Measurements from ENCODE around the gene RNF123.

Gene RNF123

DNA sequence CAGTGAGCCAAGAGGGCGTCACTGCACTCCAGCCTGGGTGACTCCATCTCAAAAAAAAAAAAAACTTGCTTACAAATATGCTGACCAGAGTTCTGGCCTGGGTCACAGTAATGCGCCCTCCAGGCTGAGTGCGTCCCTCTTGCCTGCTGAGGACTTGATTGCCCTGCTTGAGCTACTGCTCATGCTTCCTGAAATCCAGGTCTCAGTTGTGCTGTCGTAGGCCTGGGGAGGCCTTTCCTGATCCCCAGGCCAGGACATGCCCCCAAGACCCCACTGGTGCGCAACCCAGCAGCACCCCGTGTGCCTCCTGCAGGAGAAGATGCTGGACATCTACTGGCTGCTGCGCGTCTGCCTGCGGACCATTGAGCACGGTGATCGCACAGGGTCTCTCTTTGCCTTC, 22.8 kb downstream of the RNF123 start:
- FAIRE-seq (no peak), DNase-seq (ENCODE audit: insufficient read length, low spot score) (no peak)
- TF ChIP-seq, protein P1, sequence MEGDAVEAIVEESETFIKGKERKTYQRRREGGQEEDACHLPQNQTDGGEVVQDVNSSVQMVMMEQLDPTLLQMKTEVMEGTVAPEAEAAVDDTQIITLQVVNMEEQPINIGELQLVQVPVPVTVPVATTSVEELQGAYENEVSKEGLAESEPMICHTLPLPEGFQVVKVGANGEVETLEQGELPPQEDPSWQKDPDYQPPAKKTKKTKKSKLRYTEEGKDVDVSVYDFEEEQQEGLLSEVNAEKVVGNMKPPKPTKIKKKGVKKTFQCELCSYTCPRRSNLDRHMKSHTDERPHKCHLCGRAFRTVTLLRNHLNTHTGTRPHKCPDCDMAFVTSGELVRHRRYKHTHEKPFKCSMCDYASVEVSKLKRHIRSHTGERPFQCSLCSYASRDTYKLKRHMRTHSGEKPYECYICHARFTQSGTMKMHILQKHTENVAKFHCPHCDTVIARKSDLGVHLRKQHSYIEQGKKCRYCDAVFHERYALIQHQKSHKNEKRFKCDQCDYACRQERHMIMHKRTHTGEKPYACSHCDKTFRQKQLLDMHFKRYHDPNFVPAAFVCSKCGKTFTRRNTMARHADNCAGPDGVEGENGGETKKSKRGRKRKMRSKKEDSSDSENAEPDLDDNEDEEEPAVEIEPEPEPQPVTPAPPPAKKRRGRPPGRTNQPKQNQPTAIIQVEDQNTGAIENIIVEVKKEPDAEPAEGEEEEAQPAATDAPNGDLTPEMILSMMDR (IDR thresholded peaks at IDR 0.05; ENCODE audit: insufficient read depth, missing control alignments) = no peak

DNA sequence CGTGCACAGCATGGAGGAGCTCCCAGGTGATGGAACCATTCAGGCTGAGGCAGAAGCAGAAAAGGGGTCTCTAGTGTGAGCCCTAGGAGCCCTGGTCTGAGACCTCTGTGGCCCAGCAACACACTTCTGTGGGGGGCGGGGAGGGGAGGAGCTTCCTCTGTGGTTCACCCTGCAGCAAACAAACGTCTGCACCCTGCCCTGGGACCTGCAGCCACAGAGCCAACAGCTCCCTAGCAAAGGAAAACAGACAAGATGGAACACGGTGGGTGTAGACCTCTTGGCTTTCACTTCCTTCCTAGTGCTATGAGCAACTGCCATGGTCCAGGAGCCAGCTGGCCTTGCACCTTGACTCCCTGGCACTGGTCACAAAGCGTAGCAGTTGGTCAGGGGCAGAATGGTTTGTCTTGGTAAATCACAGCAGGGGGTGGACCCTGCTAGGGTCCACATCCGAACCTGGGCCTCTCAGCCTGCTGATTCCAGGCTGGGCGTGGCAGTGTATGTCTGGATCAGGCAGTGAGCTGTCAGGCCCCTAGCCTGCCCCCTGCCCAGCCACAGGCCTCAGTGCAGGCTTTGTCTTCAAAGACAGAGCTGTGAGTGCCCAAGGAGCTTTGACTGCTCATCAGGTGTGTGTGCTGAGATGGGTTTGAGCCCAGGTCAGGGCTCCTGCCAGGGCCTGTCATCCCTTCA, 23.4 kb downstream of the RNF123 start:
- FAIRE-seq (no peak), DNase-seq (ENCODE audit: insufficient read length, low spot score) (no peak)
- TF ChIP-seq, protein P1 (IDR thresholded peaks at IDR 0.05; ENCODE audit: insufficient read depth, missing control alignments) = no peak

DNA sequence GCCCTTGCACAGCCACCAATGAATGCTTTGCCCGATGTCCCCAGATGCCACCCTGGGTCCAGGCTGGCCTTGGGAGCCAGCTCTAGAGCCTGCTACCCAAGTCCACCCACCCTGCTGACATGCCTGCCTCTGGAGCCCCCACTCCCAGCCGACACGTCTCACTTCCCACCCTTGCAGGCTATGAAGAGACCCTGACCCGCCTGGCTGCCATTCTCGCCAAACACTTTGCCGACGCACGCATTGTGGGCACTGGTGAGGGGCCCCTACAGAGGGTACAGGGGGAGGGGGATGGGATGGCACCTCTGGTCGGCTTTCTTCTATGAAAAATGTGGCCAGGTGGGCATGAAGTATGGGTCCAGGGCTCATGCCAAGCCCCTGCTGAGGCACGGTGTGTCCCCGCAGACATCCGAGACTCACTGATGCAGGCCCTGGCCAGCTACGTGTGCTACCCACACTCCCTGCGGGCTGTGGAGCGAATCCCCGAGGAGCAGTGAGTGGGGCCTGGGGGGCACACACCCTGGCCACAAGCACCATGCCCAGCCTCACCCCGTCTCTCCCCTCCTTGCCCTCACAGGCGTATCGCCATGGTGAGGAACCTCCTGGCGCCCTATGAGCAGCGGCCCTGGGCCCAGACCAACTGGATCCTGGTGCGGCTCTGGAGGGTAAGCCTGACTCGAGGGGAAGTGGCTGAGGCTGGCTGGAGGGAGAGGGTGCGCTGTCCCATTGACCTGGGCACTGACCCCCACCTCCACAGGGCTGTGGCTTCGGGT, 24.2 kb downstream of the RNF123 start:
- TF ChIP-seq, protein P1 (IDR thresholded peaks at IDR 0.05; ENCODE audit: insufficient read depth, missing control alignments) = no peak
- FAIRE-seq (no peak), DNase-seq (ENCODE audit: insufficient read length, low spot score) (no peak)

DNA sequence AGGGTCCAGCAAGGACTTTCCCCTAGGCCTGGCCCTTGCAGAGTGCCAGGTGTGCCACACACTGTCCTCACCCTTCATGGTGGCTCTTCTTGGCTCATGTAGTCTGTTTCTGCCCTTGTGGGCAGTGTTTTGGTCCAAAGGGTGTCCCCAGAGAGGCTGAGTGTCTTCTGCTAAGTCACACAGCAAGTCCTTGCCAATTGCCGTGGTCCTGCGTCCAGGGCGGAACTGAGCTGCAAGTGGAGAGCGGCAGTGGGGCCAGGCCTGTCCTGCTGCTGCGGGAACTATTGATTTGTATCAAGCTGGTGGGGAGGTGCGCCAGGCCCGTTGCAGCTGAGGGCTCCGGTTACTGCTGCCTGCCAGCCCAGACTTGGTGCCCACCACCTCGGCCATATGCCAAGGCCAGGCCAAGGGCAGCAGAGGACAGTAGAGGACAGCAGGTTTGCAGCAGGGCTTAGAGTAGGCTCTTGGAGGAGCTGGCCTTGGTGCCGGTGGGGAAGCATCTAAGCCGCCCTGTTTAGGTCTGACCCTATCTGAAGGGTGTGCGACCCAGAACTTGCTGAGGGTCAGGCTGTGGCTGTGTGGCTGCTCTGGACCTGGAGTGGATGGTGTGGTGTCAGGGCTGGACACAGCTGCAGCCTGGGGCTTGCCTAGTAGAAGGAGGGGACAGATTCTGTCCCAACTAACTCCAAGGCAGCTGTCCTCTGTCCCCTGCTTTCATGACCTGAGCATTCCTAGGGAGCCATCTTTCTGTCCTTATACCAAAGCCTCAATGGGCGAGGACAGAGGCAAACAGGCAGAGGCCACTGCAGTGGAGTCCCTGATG, 25.6 kb downstream of the RNF123 start:
- DNase-seq (ENCODE audit: insufficient read length, low spot score) = no peak
- TF ChIP-seq, protein P1 (IDR thresholded peaks at IDR 0.05; ENCODE audit: insufficient read depth, missing control alignments) = no peak
- no peak for FAIRE-seq

DNA sequence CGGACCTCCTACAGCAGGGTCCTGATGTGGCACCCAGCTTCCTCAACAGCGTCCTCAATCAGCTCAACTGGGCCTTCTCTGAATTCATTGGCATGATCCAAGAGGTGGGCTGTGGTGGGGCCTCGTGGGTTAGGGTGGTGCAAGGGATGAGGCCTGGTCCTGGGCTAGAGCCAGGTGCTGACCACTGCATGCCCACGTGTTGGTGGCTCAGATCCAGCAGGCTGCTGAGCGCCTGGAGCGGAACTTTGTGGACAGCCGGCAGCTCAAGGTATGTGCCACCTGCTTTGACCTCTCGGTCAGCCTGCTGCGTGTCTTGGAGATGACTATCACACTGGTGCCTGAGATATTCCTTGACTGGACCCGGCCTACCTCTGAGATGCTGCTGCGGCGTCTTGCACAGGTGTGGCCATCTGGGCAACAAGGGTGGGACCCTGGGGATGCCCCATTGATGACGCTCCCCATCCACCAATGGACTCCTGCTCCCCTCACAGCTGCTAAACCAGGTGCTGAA, 26.3 kb downstream of the RNF123 start:
- FAIRE-seq = no peak
- TF ChIP-seq, protein P1 (IDR thresholded peaks at IDR 0.05; ENCODE audit: insufficient read depth, missing control alignments) = no peak
- no peak for DNase-seq (ENCODE audit: insufficient read length, low spot score)

DNA sequence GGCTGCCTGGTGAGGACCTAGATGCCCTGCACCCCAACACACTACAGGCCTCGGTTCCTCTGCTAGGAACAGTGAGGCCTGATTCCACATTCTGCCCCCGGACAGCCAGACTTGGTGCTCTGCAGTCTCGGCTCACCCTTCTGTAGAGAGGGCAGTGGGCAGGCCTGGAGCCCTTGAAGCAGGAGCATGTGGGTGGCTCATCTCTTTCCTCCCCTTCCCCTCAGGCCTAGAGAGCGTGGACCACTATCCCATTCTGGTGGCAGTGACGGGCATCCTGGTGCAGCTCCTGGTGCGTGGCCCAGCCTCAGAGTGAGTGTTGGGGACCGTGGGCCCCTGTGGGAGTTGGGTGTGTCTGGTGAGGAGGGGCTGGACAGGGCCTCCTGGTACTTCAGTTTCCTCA, 26.8 kb downstream of the RNF123 start:
- no peak for FAIRE-seq
- TF ChIP-seq, protein P1 (IDR thresholded peaks at IDR 0.05; ENCODE audit: insufficient read depth, missing control alignments) = no peak

More for the DNA sequence above, 26.8 kb downstream of the RNF123 start:
- DNase-seq (ENCODE audit: insufficient read length, low spot score) = no peak

Measured in D721Med (cell line).